Activated T-helper 17 cell treated with anti-CD3 and anti-CD28 coated beads, Interleukin-2, amount 50 U/mL, for 72 hours (primary cell): ENCODE results near the gene CORO2B. TPM values are rescaled to one million over a fixed set of nuclear protein-coding genes. Genes with fewer than 3 reads are reported as not detected.

Experiments used
- total RNA-seq, 2 donors: library from RNA; stranded (reverse); gene quantifications; one replicate each; pipeline ENCODE4 v1.2.3, GENCODE V29; 2022

CORO2B gene
- total RNA-seq, 2 donors from 2014 or later, result 0.26 TPM; not detected in 1

Other genes starting within 250 kb of the CORO2B start
- 10 to 100 TPM in 1 of 2 donors, under 1 TPM in 1; 0.95 to 13.1 TPM for gene ITGA11, start 146.8 kb upstream of the CORO2B start, total RNA-seq
- 100 to 1,000 TPM; 130 to 221 TPM for gene ANP32A, start 241.9 kb downstream of the CORO2B start, total RNA-seq